ENCODE results near the gene HIBADH. TPM values are rescaled to one million over a fixed set of nuclear protein-coding genes. Genes with fewer than 3 reads are reported as not detected.

HIBADH gene
- total and polyA plus RNA-seq, 3 donors from 2014 or later = 49.8 to 77.4 (median 69.9) TPM

GRCh38 chr7:27576360-27576944 lies 86.2 kb downstream of the HIBADH start:
- H3K27me3 ChIP-seq = no peaks in the 10 kb centered on the region
- TF ChIP-seq POLR2A (IDR thresholded peaks at IDR 0.05) (no peak), CTCF (IDR thresholded peaks at IDR 0.05) (peak; percentile 24 to 73 (median 29))
- H3K9me3 ChIP-seq = no peaks in the 10 kb centered on the region
- H3K36me3 ChIP-seq (ENCODE audit: low read depth, missing control alignments) = no peaks in the 10 kb centered on the region
- no peak overlapping the region for H3K27ac ChIP-seq
- H3K4me1 ChIP-seq = no peaks in the 10 kb centered on the region
- intact Hi-C loops (cut with DNase I; ENCODE audit: low total_unique reads) = loop anchor here (10.0 kb wide), 1 partner anchor 342 kb away; no protein-coding TSS in a partner anchor
- WGBS, 2 donors = 87 to 89% methylated on average over 3 of the region's 3 CpGs
- DNase-seq = no peak
- H3K4me3 ChIP-seq = no peak overlapping the region

GRCh38 chr7:27575613-27576012 lies 87.1 kb downstream of the HIBADH start:
- H3K27me3 ChIP-seq = no peaks in the 10 kb centered on the region
- DNase-seq = no peak
- H3K9me3 ChIP-seq = no peaks in the 10 kb centered on the region
- no peak overlapping the region for H3K27ac ChIP-seq
- no peak overlapping the region for H3K4me3 ChIP-seq
- H3K4me1 ChIP-seq = no peaks in the 10 kb centered on the region
- TF ChIP-seq POLR2A (IDR thresholded peaks at IDR 0.05) (no peak), CTCF (IDR thresholded peaks at IDR 0.05) (no peak)
- intact Hi-C loops (cut with DNase I; ENCODE audit: low total_unique reads) = loop anchor here (10.0 kb wide), 1 partner anchor 341 kb away; no protein-coding TSS in a partner anchor
- 78 to 80% methylated on average over 3 of the region's 3 CpGs for WGBS, 2 donors
- no peaks in the 10 kb centered on the region for H3K36me3 ChIP-seq (ENCODE audit: low read depth, missing control alignments)

- intact Hi-C loops (cut with DNase I; ENCODE audit: low total_unique reads) = no loop called here
- Histone ChIP-seq H3K4me3 (no peak overlapping the region), H3K27ac (no peak overlapping the region), H3K9me3 (no peaks in the 10 kb centered on the region), H3K4me1 (no peaks in the 10 kb centered on the region), H3K27me3 (no peaks in the 10 kb centered on the region), H3K36me3 (ENCODE audit: low read depth, missing control alignments) (no peaks in the 10 kb centered on the region)
- TF ChIP-seq POLR2A (IDR thresholded peaks at IDR 0.05) (no peak), CTCF (IDR thresholded peaks at IDR 0.05) (no peak)
- no peak for DNase-seq
Observed at GRCh38 chr7:27569106-27569505, 93.6 kb downstream of the HIBADH start.

GRCh38 chr7:27567266-27567665 lies 95.4 kb downstream of the HIBADH start:
- Histone ChIP-seq H3K4me1 (no peaks in the 10 kb centered on the region), H3K36me3 (ENCODE audit: low read depth, missing control alignments) (no peaks in the 10 kb centered on the region), H3K4me3 (no peak overlapping the region), H3K9me3 (no peaks in the 10 kb centered on the region), H3K27me3 (no peaks in the 10 kb centered on the region), H3K27ac (no peak overlapping the region)
- no peak for TF ChIP-seq CTCF (IDR thresholded peaks at IDR 0.05)
- TF ChIP-seq POLR2A (IDR thresholded peaks at IDR 0.05) = no peak
- intact Hi-C loops (cut with DNase I; ENCODE audit: low total_unique reads) = no loop called here
- WGBS, 2 donors = 99% methylated on average over 4 of the region's 4 CpGs
- DNase-seq = no peak

GRCh38 chr7:27564881-27565482 lies 97.7 kb downstream of the HIBADH start:
- 75 to 83% methylated on average over 4 of the region's 4 CpGs for WGBS, 2 donors
- TF ChIP-seq CTCF (IDR thresholded peaks at IDR 0.05) (no peak), POLR2A (IDR thresholded peaks at IDR 0.05) (no peak)
- intact Hi-C loops (cut with DNase I; ENCODE audit: low total_unique reads) = no loop called here

More at GRCh38 chr7:27564881-27565482, 97.7 kb downstream of the HIBADH start:
- Histone ChIP-seq H3K36me3 (ENCODE audit: low read depth, missing control alignments) (no peaks in the 10 kb centered on the region), H3K27ac (no peak overlapping the region), H3K9me3 (no peaks in the 10 kb centered on the region), H3K4me1 (no peaks in the 10 kb centered on the region), H3K4me3 (no peak overlapping the region), H3K27me3 (no peaks in the 10 kb centered on the region)
- no peak for DNase-seq

Measured in testis (tissue), 3 donors.